Activated naive CD4-positive, alpha-beta T cell treated with anti-CD3 and anti-CD28 coated beads, Interleukin-2, amount 50 U/mL, for 16 hours (primary cell): ENCODE results near the gene ATG101.

Experiments
- DNase-seq: peaks from one replicate; pipeline ENCODE4 v3.0.0-alpha.2; 2020

The ATG101 gene

GRCh38 chr12:52058631-52059361 is 11.0 kb upstream of the ATG101 start:
- no peak for DNase-seq

- DNase-seq: no peak
These were observed 9.9 kb upstream of the ATG101 start for GRCh38 chr12:52059582-52060497.

GRCh38 chr12:52060498-52061177 is 9.1 kb upstream of the ATG101 start:
- DNase-seq: no peak

- DNase-seq: no peak
These were observed 8.2 kb upstream of the ATG101 start for GRCh38 chr12:52061470-52062166.

GRCh38 chr12:52062167-52063081 is 7.4 kb upstream of the ATG101 start:
- no peak for DNase-seq

- no peak for DNase-seq
These were observed 6.5 kb upstream of the ATG101 start for GRCh38 chr12:52063082-52063924.

- no peak for DNase-seq
These were observed 5.7 kb upstream of the ATG101 start for GRCh38 chr12:52063981-52064649.

- no peak for DNase-seq
These were observed 3.3 kb upstream of the ATG101 start for GRCh38 chr12:52066346-52067080.

- no peak for DNase-seq
These were observed 2.8 kb upstream of the ATG101 start for GRCh38 chr12:52067081-52067374.

GRCh38 chr12:52070185-52070925 is 577 bp downstream of the ATG101 start:
- DNase-seq: no peak

- no peak for DNase-seq
These were observed 4.0 kb downstream of the ATG101 start for GRCh38 chr12:52073531-52074381.

- DNase-seq: no peak
These were observed 5.4 kb downstream of the ATG101 start for GRCh38 chr12:52074971-52075724.

GRCh38 chr12:52076811-52077210 is 7.0 kb downstream of the ATG101 start:
- no peak for DNase-seq

- no peak for DNase-seq
These were observed 8.5 kb downstream of the ATG101 start for GRCh38 chr12:52078276-52078675.

- no peak for DNase-seq
These were observed 10.0 kb downstream of the ATG101 start, which contains the start of gene SMIM41 for GRCh38 chr12:52079576-52080402. SMIM41 (plus strand) TSS chr12:52079704; CDS start chr12:52079780, 76 bp downstream.
